GM13977 (cell line): ENCODE results near the gene CHMP5.

Source experiments
- DNase-seq: peaks from one replicate; pipeline ENCODE4 v3.0.0; 2012; ENCODE audit warnings: low spot score
- CTCF ChIP-seq: IDR thresholded peaks from 2 replicates; pipeline ENCODE4 v1.5.1; 2012; ENCODE audit warnings: mild to moderate bottlenecking, control low read depth; ENCODE audit not compliant: insufficient read depth; ENCODE audit errors: extremely low read depth, missing control alignments
- in situ Hi-C: fragments of 300-500 bp; cut with MboI; formaldehyde crosslinking; loops from one replicate; pipeline ENCODE4 v1.12.0; 2022; ENCODE audit warnings: low sequenced_read_pairs, low pct_unique_long_range_greater_than_20kb, mixed read lengths, inconsistent platforms; ENCODE audit not compliant: unreplicated experiment

CHMP5 gene

GRCh38 chr9:33249087-33249658 is 15.7 kb upstream of the CHMP5 start:
- TF ChIP-seq CTCF = no peak
- DNase-seq = no peak
- in situ Hi-C loops = no loop called here

- DNase-seq = no peak
- TF ChIP-seq CTCF = no peak
- in situ Hi-C loops = no loop called here
Measured at GRCh38 chr9:33249983-33250382, 14.9 kb upstream of the CHMP5 start.

GRCh38 chr9:33250458-33250995 is 14.3 kb upstream of the CHMP5 start:
- DNase-seq = no peak
- in situ Hi-C loops = no loop called here
- TF ChIP-seq CTCF = no peak

- no peak for DNase-seq
- in situ Hi-C loops = no loop called here
- TF ChIP-seq CTCF = no peak
Measured at GRCh38 chr9:33254211-33254610, 10.6 kb upstream of the CHMP5 start.

- TF ChIP-seq CTCF = no peak
- in situ Hi-C loops = no loop called here
- DNase-seq = no peak
Measured at GRCh38 chr9:33255014-33255413, 9.8 kb upstream of the CHMP5 start.

- DNase-seq = no peak
- no peak for TF ChIP-seq CTCF
- in situ Hi-C loops = no loop called here
Measured at GRCh38 chr9:33255471-33255870, 9.4 kb upstream of the CHMP5 start.
